Ovary (tissue), 9 donors: ENCODE data around the gene CASP9. TPM values are rescaled to one million over a fixed set of nuclear protein-coding genes. Genes with fewer than 3 reads are reported as not detected.

Experiments
- DNase-seq, 5 donors: peaks; one replicate each; pipeline ENCODE4 v3.0.0-alpha.2; 2019 to 2020
- H3K27ac ChIP-seq, 2 donors: fragments of 200-600 bp; one replicate each; pipeline versions ENCODE4 v1.5.1 to v1.8.0; 2019 to 2022
- H3K27me3 ChIP-seq: fragments of 200-600 bp; one replicate; pipeline ENCODE4 v1.8.0; 2022
- H3K36me3 ChIP-seq: fragments of 200-600 bp; sonication (generic); one replicate; pipeline ENCODE4 v1.5.1; 2019
- H3K4me1 ChIP-seq: one replicate; pipeline ENCODE4 v1.8.1; 2013; ENCODE audit warnings: mild to moderate bottlenecking, moderate library complexity; ENCODE audit not compliant: insufficient read depth
- H3K4me3 ChIP-seq: fragments of 200-600 bp; sonication (generic); one replicate; pipeline ENCODE4 v1.5.1; 2017
- H3K9me3 ChIP-seq, 2 donors: fragments of 200-600 bp in 1 of 2; sonication (generic) in 1 of 2; one replicate each; pipeline versions ENCODE4 v1.5.1 to v1.8.1; 2013 to 2019; ENCODE audit warnings: mild to moderate bottlenecking in 1 of 2, moderate library complexity in 1 of 2
- EP300 ChIP-seq: sonication (generic); formaldehyde crosslinking; IDR thresholded peaks from one replicate; pipeline ENCODE4 v1.6.1; 2017; ENCODE audit warnings: antibody characterized with exemption
- POLR2A ChIP-seq: fragments of 450-650 bp; IDR thresholded peaks from one replicate; pipeline ENCODE4 v1.6.1; 2017; ENCODE audit warnings: antibody characterized with exemption, mild to moderate bottlenecking, moderate library complexity
- WGBS, 3 donors: extraction: QIAGEN DNeasy Blood & Tissue Kit in 1 of 3; methylation state at CpG; one replicate each; pipeline versions ENCODE4 v1.1.5 to v1.1.7; 2013 to 2017; 5-methylcytosine and 5-hydroxymethylcytosine counted together
- intact Hi-C, 4 donors: fragments of 100-400 bp; cut with DNase I; formaldehyde crosslinking; loops; one replicate each; pipeline versions ENCODE4 v1.11.0 to v1.15.1; 2022 to 2023
- polyA plus RNA-seq, 2 donors: library from polyadenylated mRNA; stranded (reverse); fragments of 200-250 nt in 1 of 2; fragments of 350-450 nt in 1 of 2; fragmentation: Illumina TruSeq in 1 of 2; extraction: RNeasy Lipid Tissue Mini Kit (QIAGEN cat#74804) in 1 of 2; gene quantifications; one replicate each; pipeline ENCODE4 v1.2.3, GENCODE V29; 2013 to 2014
- total RNA-seq, 7 donors: library from RNA; depleted of rRNA in 2 of 7; stranded (reverse); fragments of >200 nt in 2 of 7; fragmentation: NEBNext Ultra II Directional in 3 of 7; extraction: Animal tissue kit (Norgen Biotek cat#: 25700) in 3 of 7; gene quantifications; one replicate each; pipeline versions ENCODE4 v1.1.0 to v1.2.4, GENCODE V29; 2016 to 2023
- TF ChIP-seq, protein P1 (sequence below), 3 donors: fragments of 450-650 bp in 2 of 3; fragments of 200-600 bp in 1 of 3; IDR thresholded peaks; one replicate each; pipeline versions ENCODE4 v1.5.1 to v1.8.0; 2016 to 2022; ENCODE audit warnings: antibody characterized with exemption in 3 of 3, mild to moderate bottlenecking in 1 of 3
- donor health status: DM: no; HTN: no; CAD: no; lungs with moderate emphysema.
- donor health status: DM: no; HTN: no; CAD: no.
- donor health status: Bipolar disorder and iron deficiency.
- donor health status: DM: yes; HTN: yes; CAD: no.
- donor health status: DM: no; HTN: no; CAD: no.
- donor health status: DM: yes; HTN: yes; CAD: no.

CASP9 gene
- total and polyA plus RNA-seq, 9 donors = 13.4 to 62.0 (median 35.5) TPM

DNA sequence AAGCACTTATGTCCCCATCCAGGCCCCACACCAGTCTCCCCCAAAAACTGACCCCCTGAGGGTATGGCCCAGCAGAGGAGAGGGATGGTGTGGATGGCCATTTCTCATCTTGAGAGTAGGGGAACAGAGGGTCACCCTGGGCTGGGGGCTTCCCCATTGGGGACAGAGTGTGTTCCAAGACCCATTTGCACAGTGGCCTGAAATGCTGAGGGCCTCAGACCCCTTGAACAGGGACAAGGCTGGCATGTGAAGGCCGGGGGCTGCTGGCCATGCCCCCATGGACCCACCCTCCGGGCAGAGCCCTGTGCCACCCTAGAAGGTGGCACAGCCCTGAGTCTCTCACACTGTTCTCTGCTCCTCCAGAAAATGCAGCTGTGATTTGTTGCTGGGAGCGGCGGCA, 77.8 kb downstream of the CASP9 start:
- intact Hi-C loops = no loop called here
- TF ChIP-seq, protein P1, sequence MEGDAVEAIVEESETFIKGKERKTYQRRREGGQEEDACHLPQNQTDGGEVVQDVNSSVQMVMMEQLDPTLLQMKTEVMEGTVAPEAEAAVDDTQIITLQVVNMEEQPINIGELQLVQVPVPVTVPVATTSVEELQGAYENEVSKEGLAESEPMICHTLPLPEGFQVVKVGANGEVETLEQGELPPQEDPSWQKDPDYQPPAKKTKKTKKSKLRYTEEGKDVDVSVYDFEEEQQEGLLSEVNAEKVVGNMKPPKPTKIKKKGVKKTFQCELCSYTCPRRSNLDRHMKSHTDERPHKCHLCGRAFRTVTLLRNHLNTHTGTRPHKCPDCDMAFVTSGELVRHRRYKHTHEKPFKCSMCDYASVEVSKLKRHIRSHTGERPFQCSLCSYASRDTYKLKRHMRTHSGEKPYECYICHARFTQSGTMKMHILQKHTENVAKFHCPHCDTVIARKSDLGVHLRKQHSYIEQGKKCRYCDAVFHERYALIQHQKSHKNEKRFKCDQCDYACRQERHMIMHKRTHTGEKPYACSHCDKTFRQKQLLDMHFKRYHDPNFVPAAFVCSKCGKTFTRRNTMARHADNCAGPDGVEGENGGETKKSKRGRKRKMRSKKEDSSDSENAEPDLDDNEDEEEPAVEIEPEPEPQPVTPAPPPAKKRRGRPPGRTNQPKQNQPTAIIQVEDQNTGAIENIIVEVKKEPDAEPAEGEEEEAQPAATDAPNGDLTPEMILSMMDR (IDR thresholded peaks at IDR 0.05) = no peak
- TF ChIP-seq EP300 (no peak), POLR2A (no peak)
- no peaks in the 10 kb centered on the region for H3K4me1 ChIP-seq
- no peak for DNase-seq
- no peak overlapping the region for H3K4me3 ChIP-seq
- no peaks in the 10 kb centered on the region for H3K27me3 ChIP-seq
- no peaks in the 10 kb centered on the region for H3K36me3 ChIP-seq
- no peak overlapping the region for H3K27ac ChIP-seq
- H3K9me3 ChIP-seq = no peaks in the 10 kb centered on the region
- 78 to 90% (median 82%) methylated on average over 4 of the region's 4 CpGs for WGBS, 3 donors

DNA sequence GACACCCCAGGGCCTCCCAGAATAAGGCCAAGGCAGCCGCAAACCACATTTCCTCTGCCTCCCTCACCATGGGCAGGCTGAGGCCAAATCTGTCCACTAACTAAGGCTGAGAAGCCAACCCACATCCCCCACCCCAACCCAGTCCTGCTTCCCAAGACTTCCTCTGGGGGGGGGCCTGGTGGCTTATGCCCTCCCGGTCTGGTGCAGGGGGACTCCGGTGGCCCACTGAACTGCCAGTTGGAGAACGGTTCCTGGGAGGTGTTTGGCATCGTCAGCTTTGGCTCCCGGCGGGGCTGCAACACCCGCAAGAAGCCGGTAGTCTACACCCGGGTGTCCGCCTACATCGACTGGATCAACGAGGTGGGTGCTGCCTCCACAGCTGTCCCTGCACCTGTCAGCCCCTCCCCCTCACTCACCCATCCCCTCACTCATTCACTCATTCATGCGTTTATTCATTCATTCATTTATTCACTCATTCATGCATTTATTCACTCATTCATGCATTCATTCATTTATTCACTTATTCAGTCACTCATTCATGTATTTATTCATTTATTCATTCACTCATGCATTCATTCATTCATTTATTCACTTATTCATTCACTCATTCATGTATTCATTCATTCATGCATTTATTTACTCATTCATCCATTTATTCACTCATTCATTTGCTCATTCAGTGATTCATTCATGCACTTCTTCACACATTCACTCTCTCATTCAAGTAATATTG, 78.5 kb downstream of the CASP9 start:
- no peak overlapping the region for H3K27ac ChIP-seq

DNA sequence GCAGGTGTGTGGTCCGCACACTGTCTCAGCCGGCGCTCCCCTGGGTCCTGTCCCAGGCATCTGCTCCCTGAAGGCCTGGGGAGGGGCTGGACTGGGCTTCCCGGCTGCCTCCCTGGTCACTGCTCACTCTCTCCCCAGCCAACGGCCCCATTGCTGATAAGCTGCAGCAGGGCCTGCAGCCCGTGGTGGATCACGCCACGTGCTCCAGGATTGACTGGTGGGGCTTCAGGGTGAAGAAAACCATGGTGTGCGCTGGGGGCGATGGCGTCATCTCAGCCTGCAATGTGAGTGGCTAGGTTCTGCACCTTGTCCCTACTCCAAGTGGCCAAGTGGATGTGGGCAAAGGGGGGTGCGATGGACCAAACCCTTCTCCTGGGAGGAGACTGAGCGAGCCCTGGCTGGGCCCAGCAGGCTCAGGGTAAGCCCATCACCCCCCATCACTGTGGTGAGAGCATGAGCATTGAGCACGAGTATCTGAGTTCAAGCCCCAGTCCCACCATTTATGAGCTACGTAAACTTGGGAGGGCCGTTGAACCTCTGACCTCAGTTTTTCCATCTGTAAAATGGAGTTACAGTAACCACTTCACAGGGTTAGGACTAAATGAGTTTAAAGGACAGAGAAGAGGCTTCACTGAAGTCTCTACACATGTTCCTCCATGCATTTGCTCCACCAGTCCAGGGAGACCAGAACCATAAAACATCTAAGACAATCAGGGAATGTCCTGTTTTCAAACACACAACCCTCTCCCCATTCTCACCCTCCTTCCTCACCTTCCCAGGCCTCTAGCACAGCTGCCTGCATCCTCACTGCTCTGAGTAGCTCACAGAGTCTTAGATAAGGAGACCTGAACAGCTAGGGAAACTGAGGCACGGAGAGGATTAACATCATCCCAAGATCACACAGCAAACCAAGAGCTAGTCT, 79.3 kb downstream of the CASP9 start:
- H3K27me3 ChIP-seq = no peaks in the 10 kb centered on the region
- H3K4me3 ChIP-seq = no peak overlapping the region
- no peak overlapping the region for H3K27ac ChIP-seq
- H3K36me3 ChIP-seq = no peaks in the 10 kb centered on the region
- DNase-seq = no peak
- no peaks in the 10 kb centered on the region for H3K9me3 ChIP-seq
- TF ChIP-seq POLR2A = no peak
- no peak for TF ChIP-seq EP300
- TF ChIP-seq, protein P1 (IDR thresholded peaks at IDR 0.05) = no peak
- H3K4me1 ChIP-seq = no peaks in the 10 kb centered on the region
- whole genome bisulfite sequencing, 3 donors = 54 to 59% (median 55%) methylated on average over 17 of the region's 17 CpGs
- intact Hi-C loops = no loop called here

More for the DNA sequence above, 78.5 kb downstream of the CASP9 start:
- H3K27me3 ChIP-seq = no peaks in the 10 kb centered on the region
- H3K4me3 ChIP-seq = no peak overlapping the region
- WGBS, 3 donors = 84 to 85% (median 85%) methylated on average over 14 of the region's 14 CpGs
- no peaks in the 10 kb centered on the region for H3K4me1 ChIP-seq
- H3K36me3 ChIP-seq = no peaks in the 10 kb centered on the region
- TF ChIP-seq, protein P1 (IDR thresholded peaks at IDR 0.05) = no peak
- TF ChIP-seq EP300 = no peak
- no peak for TF ChIP-seq POLR2A
- intact Hi-C loops = no loop called here
- DNase-seq = no peak
- H3K9me3 ChIP-seq = no peaks in the 10 kb centered on the region

DNA sequence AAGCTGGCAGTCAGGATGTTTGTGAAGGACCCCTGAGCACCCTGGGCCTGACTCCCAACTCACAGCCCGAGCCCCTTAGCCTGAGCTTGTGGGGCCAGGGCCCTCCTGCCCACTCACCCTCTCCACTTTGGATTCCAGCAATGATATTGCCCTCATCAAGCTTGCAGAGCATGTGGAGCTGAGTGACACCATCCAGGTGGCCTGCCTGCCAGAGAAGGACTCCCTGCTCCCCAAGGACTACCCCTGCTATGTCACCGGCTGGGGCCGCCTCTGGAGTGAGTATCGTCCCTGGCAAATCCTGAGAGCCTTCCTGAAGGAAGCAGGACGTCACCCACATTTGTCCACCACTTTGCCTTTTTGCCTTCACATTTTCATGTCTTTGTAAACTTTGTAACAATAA, 80.7 kb downstream of the CASP9 start:
- WGBS, 3 donors = 81 to 92% (median 81%) methylated on average over 5 of the region's 5 CpGs
- Histone ChIP-seq H3K36me3 (no peaks in the 10 kb centered on the region), H3K27me3 (no peaks in the 10 kb centered on the region), H3K4me3 (no peak overlapping the region), H3K9me3 (no peaks in the 10 kb centered on the region), H3K4me1 (no peaks in the 10 kb centered on the region), H3K27ac (no peak overlapping the region)
- TF ChIP-seq EP300 (no peak), POLR2A (no peak)
- TF ChIP-seq, protein P1 (IDR thresholded peaks at IDR 0.05) = no peak
- intact Hi-C loops = no loop called here
- no peak for DNase-seq
